Glutamatergic neuron (in vitro differentiated cells): ENCODE measurements around the gene DOCK3. TPM values are rescaled to one million over a fixed set of nuclear protein-coding genes. Genes with fewer than 3 reads are reported as not detected.

Experiments used
- DNase-seq: peaks from one replicate; pipeline ENCODE4 v3.0.0; 2022
- H3K27ac Mint-ChIP-seq: one replicate; pipeline ENCODE4 v1.8.0; 2020; ENCODE audit warnings: mild to moderate bottlenecking, mixed read lengths, inconsistent platforms; ENCODE audit not compliant: unreplicated experiment
- H3K27me3 Mint-ChIP-seq: one replicate; pipeline ENCODE4 v1.8.0; 2020; ENCODE audit warnings: mild to moderate bottlenecking, moderate library complexity, mixed read lengths, inconsistent platforms; ENCODE audit not compliant: unreplicated experiment
- H3K36me3 Mint-ChIP-seq: one replicate; pipeline ENCODE4 v1.8.0; 2020; ENCODE audit warnings: mild to moderate bottlenecking, mixed read lengths, inconsistent platforms; ENCODE audit not compliant: unreplicated experiment
- H3K4me1 Mint-ChIP-seq: one replicate; pipeline ENCODE4 v1.8.0; 2020; ENCODE audit warnings: mild to moderate bottlenecking, low read depth, mixed read lengths, inconsistent platforms; ENCODE audit not compliant: unreplicated experiment
- H3K4me3 Mint-ChIP-seq: one replicate; pipeline ENCODE4 v1.8.0; 2020; ENCODE audit warnings: mild to moderate bottlenecking, mixed read lengths, inconsistent platforms; ENCODE audit not compliant: unreplicated experiment
- H3K9me3 Mint-ChIP-seq: one replicate; pipeline ENCODE4 v1.8.0; 2020; ENCODE audit warnings: mild to moderate bottlenecking, moderate library complexity, mixed read lengths, inconsistent platforms; ENCODE audit not compliant: unreplicated experiment
- CTCF ChIP-seq: fragments of 200-600 bp; sonication (generic); IDR thresholded peaks from one replicate; pipeline ENCODE4 v1.5.0; 2021; ENCODE audit not compliant: partially characterized antibody, unreplicated experiment
- total RNA-seq: library from RNA; stranded (reverse); fragmentation: NEBNext Ultra II Directional; extraction: Animal tissue kit (Norgen Biotek cat#: 25700); gene quantifications from one replicate; pipeline ENCODE4 v1.2.1, GENCODE V29; 2021; ENCODE audit not compliant: unreplicated experiment

Gene DOCK3
- total RNA-seq, 1 donor from 2014 or later: 13.4 TPM

- no peak for DNase-seq
- TF ChIP-seq CTCF: no peak
- Mint-ChIP-seq H3K27ac (no peak overlapping the region), H3K4me3 (no peak overlapping the region), H3K4me1 (no peaks in the 10 kb centered on the region), H3K27me3 (peaks cover 1% of the 10 kb centered on the region), H3K9me3 (no peaks in the 10 kb centered on the region), H3K36me3 (no peaks in the 10 kb centered on the region)
Measured at GRCh38 chr3:51052562-51052961, 377.8 kb downstream of the DOCK3 start.

DNA sequence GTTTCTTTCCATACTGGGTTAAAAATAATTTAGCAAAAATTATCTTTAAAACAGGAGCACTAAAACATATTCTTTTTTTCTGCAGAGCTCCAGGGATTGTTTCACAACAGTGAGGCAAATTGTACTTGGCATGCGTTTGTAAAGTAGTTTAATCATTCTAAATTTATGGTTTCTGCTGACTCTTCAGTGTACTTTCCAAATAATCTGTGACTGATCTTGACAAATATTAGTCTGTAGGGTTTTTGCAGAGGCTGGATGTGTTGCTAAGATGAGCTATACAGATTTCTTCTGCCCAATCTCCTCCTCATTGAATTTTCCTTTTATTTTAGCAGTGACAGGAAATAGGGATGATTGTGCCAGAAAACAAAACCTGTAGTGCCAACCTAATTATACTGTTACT lies 382.4 kb downstream of the DOCK3 start:
- no peaks in the 10 kb centered on the region for H3K4me1 Mint-ChIP-seq
- no peak for TF ChIP-seq CTCF
- no peak for DNase-seq
- H3K9me3 Mint-ChIP-seq: no peaks in the 10 kb centered on the region
- H3K27me3 Mint-ChIP-seq: no peaks in the 10 kb centered on the region
- no peak overlapping the region for H3K27ac Mint-ChIP-seq
- no peaks in the 10 kb centered on the region for H3K36me3 Mint-ChIP-seq
- H3K4me3 Mint-ChIP-seq: no peak overlapping the region

DNA sequence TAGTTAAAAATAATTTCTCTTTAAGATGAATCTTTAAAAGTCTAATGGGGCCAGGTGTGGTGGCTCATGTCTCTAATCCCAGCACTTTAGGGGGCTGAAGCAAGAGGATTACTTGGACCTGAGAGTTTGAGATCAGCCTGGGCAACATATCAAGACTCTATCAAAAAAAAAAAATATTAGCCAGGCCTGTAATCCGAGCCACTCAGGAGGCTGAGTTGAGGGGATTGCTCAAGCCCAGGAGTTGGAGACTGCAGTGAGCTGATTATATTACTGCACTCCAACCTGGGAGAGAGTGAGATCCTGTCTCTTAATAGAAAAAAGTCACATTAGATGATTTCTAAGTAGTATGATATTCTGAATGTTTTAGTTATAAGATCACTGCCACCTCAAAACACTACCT lies 388.3 kb downstream of the DOCK3 start:
- Mint-ChIP-seq H3K27ac (no peak overlapping the region), H3K4me1 (peaks cover 1% of the 10 kb centered on the region), H3K36me3 (no peaks in the 10 kb centered on the region), H3K27me3 (no peaks in the 10 kb centered on the region), H3K4me3 (no peak overlapping the region), H3K9me3 (no peaks in the 10 kb centered on the region)
- DNase-seq: no peak
- no peak for TF ChIP-seq CTCF

DNA sequence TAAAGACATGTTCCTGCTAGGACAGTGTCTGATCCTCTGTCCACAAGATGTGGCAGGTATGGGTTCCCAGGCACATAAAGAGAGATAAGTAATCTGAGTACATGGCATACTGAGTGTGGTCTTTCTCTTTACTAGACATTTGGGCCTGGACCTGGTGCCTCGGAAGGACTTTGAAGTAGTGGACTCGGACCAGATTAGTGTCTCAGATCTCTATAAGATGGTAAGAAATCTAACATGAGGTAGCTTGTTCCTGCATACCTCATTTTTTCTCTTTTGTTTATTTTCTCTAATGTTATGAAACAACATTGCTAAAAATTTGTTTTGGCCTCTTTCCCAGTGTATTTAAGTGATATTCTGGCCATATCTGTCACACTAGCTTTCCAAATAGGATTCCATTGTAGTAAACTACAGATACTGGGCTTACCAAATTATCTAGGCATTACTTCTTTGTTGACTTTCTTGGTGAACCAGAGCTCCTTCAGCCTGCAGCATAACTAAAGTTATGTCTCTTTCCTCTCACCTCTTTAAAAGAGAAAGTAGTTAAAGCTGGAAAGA lies 400.6 kb downstream of the DOCK3 start:
- Mint-ChIP-seq H3K27ac (no peak overlapping the region), H3K36me3 (no peaks in the 10 kb centered on the region), H3K27me3 (no peaks in the 10 kb centered on the region), H3K4me3 (no peak overlapping the region), H3K4me1 (no peaks in the 10 kb centered on the region), H3K9me3 (no peaks in the 10 kb centered on the region)
- no peak for TF ChIP-seq CTCF
- no peak for DNase-seq

DNA sequence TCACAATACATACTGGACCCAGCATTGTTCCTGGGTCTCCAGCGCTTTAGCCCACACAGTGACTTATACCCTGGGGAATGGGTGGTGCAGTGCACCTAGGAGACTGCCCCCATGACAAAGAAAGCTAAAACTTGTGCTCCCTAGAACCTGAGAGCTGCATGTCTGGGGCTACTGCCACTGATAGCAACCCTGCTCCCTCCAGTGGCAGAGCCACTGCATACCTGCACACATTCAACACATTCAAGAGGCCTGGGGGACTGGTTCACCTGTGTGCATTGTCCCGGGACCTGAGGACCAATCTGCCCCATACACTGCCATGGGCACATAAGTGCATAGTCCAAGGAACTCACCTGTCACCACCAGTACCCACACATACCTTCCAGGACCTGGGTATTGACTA lies 407.6 kb downstream of the DOCK3 start:
- H3K27me3 Mint-ChIP-seq: peaks cover 4% of the 10 kb centered on the region
- peaks cover 29% of the 10 kb centered on the region for H3K36me3 Mint-ChIP-seq
- H3K9me3 Mint-ChIP-seq: peaks cover 8% of the 10 kb centered on the region

More for the DNA sequence above, 407.6 kb downstream of the DOCK3 start:
- no peak for TF ChIP-seq CTCF
- DNase-seq: no peak
- H3K4me1 Mint-ChIP-seq: no peaks in the 10 kb centered on the region
- no peak overlapping the region for H3K27ac Mint-ChIP-seq
- H3K4me3 Mint-ChIP-seq: no peak overlapping the region
